ENCODE measurements around the gene SLC44A3.

- TF ChIP-seq CTCF (IDR thresholded peaks at IDR 0.05): no peak
- no peak for TF ChIP-seq EZH2phosphoT487 (IDR thresholded peaks at IDR 0.05; ENCODE audit: borderline replicate concordance, low read depth)
- no peak for TF ChIP-seq TEAD4 (IDR thresholded peaks at IDR 0.05; ENCODE audit: borderline replicate concordance, insufficient read depth)
- TF ChIP-seq NFIC (IDR thresholded peaks at IDR 0.05; ENCODE audit: borderline replicate concordance): no peak
- TF ChIP-seq NRF1 (IDR thresholded peaks at IDR 0.05; ENCODE audit: low read depth, low read length): no peak
- no peak for TF ChIP-seq EP300 (IDR thresholded peaks at IDR 0.05; ENCODE audit: borderline replicate concordance in 1 of 2, low read depth in 1 of 2, low read length in 1 of 2)
- no peak for TF ChIP-seq USF2 (IDR thresholded peaks at IDR 0.05; ENCODE audit: borderline replicate concordance, low read depth, low read length)
- no peak for TF ChIP-seq TAF1 (IDR thresholded peaks at IDR 0.05; ENCODE audit: borderline replicate concordance, low read depth, low read length)
- no peak for TF ChIP-seq POLR2AphosphoS5 (IDR thresholded peaks at IDR 0.05; ENCODE audit: low read depth, low read length)
- TF ChIP-seq TCF12 (IDR thresholded peaks at IDR 0.05): no peak
- no peak for TF ChIP-seq YY1 (IDR thresholded peaks at IDR 0.05; ENCODE audit: low read depth)
- TF ChIP-seq RXRA (IDR thresholded peaks at IDR 0.05; ENCODE audit: borderline replicate concordance, low read depth): no peak
- no peak for TF ChIP-seq SIN3A (IDR thresholded peaks at IDR 0.05; ENCODE audit: borderline replicate concordance, low read depth, low read length)
- TF ChIP-seq REST (IDR thresholded peaks at IDR 0.05; ENCODE audit: low read depth, low read length): no peak
Observed at GRCh38 chr1:94772230-94772641, 47.9 kb upstream of the SLC44A3 start.

All from SK-N-SH (cell line).